NCI-H1105 (cell line): Measurements from ENCODE around the gene SMIM3.
A peak's percentile ranks its signal among the peaks of the same experiment; 100 is the strongest.
"Not testable (repeated sequence)": the region's sequence is repeated elsewhere in the genome, so short reads cannot be mapped to it uniquely, and the experiment has no call there.

Experiments used
- DNase-seq: peaks from one replicate; lab custom pipeline; 2025; lab: John Stamatoyannopoulos, UW

Gene SMIM3

GRCh38 chr5:150765011-150765798 is 13.4 kb upstream of the SMIM3 start:
- DNase-seq: no peak

DNA sequence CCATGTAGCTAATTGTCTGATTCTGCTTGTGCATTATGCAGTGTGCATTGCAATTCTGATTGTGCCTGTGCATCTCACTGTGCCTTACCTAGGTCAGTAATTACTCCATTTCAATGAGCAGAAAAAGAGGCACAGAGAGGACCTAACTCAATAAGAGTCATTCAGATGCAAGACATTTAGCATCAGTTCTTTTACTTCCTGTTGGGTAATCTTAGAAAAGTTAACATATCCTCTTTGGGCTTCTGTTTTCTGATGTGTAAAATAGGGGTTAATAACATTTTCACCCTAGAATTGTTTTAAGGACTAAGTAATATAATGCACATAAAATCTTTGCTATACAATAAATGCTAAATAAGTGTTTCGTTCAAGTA is 12.8 kb upstream of the SMIM3 start:
- DNase-seq: no peak

- no peak for DNase-seq
Observed at GRCh38 chr5:150766251-150766650, 12.3 kb upstream of the SMIM3 start.

DNA sequence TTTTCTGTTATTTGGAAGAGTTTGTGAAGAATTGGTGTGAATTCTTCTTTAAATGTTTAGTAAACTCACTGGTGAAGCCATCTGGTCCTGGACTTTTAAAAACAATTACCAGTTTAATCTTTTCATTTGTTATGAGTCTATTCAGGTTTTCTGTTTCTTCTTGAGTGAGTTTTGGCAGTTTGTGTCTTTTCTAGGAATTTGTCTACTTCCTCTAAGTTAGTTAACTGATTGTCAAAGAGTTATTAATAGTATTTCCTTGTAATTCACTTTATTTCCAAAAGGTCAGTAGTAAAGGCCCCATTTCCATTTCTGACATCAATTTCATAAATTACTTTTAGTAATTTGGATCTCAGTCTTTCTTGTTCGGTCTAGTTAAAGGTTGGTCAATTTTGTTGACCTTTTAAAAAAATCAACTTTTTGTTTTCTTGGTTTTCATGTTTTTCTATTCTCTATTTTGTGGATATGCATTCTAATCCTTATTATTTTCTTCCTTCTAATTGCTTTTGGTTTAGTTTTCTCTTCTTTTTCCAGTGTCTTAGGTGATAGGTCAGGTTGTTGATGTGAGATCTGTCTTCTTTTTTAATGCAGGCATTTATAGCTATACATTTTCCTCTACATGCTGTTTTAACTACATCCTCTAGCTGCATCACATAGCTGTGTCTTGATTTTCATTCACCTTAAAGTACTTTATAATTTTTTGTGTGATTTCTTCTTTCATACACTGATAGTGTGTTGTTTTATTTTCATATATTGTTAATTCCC is 7.3 kb upstream of the SMIM3 start:
- DNase-seq: no peak

DNA sequence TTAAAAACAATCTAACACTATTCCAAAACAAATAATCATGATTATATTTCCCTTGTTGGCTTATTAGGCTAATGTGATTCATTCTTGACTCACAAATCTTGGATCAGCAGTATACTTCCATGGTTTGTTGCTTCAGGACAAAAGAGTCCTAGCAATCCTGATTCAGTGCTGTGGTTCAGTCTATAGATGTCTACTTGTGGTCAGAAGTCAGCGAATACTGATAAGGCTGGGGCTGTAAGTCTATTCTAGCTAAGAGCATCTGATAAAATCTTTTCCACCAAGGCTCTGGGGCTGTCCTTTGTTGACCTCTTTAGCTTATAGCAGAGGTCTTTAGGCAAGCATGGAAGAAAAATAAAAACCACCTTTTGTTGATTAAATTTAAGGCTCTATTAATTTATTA is 4.4 kb upstream of the SMIM3 start:
- DNase-seq: no peak

- no peak for DNase-seq
Observed at GRCh38 chr5:150777685-150778084, 872 bp upstream of the SMIM3 start.

DNA sequence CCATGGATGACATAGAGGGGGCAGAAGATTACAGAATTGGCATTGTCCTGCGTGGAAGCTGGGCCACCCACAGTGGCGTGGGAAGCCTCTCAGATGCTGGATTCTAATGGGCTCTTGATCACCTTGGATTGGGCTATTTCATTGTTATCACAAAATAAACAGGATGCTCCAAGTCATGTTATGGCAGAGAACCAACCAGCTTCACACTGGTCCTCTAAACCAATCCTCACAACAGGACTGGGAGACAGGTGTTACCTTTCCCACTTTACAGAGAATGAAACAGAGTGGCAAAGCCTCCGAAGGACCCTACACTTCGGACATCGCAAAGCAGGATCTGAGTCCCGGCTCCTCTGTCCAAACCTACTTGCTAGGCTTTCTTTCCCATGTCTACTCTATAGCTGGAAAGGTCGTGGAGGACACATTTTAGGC is 455 bp upstream of the SMIM3 start:
- DNase-seq: no peak

DNA sequence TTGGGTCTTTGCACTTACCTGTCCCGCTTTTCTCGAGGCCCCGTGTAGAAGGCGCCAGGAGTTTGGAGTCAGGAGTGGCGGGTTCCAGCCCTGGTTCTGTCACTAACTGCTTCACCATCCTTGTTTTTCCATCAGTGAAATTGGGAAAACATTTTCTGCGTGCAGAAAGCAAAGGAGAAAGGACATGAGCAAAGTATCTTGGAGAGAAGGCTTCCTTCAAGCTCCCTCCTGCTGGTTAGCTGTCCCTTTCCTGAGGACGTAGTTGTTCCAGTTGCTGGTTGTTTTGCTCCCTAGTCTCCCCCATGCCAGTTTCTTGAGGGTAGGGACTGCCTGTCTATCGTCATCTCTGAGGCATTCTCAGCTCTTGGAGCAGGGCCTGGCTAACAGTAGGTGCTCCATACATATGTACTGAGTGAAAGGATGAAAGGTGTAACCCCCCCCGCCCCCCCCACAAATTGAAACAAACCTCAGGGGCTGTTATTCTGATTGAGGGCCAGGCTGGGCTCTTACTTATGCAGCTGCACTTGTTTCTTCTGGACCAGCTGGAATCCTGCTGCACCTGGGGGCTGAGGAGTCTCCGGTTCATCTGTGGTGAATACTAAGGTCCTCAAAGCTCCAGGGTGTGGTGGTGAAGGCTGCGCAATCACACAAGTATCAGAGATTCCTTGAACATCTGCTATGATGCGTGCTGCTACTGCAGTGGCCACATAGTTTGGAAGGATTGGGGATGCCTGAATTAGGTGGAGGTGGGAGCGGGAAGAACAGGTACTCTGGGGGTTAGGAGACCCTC is 1.0 kb downstream of the SMIM3 start:
- DNase-seq: no peak

- no peak for DNase-seq
Observed at GRCh38 chr5:150780187-150780692, 1.7 kb downstream of the SMIM3 start.

GRCh38 chr5:150780816-150781221 is 2.3 kb downstream of the SMIM3 start:
- DNase-seq: no peak

DNA sequence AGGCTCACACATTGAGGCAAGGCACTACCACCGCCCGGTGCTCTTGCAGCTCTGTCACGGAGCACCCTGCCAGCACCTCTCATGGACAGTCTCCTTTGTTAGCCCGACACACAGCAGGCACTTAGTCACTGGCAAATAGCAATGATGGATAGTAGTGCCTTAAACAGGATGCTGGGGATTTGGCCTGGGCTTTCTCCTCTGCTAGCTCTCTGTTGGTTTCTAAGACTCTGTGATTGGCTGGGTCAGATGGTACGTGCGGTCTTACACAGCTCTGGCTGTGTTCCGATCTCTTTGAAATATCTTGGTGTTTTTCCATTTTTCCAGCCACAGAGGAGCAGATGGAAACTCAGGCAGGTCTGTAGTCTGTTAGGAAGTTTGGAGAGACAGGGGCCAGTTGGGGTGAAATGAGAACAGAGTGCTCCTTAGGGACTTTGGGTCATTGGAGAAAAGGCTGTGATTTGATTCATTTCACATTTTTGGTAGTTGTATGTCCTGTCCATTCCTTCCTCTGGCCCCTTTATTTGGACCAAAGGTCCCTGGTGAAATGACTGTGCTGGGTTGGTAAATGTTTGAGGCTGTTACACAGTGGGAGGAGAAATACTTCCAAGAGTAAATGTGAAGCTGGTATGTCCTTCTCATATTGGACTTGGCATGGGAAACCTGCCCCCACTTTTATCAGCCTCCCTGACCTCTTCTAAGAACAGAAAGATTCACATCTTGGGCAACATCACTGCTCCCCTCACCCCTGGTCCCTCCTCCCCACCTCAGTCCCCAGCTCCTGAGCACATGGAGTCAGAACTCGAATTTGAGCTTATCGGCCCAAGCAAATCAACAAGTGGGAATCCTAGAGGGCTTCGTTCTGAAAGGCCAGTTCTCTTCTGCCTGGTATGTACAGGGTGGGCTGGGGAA is 3.4 kb downstream of the SMIM3 start:
- no peak for DNase-seq

DNA sequence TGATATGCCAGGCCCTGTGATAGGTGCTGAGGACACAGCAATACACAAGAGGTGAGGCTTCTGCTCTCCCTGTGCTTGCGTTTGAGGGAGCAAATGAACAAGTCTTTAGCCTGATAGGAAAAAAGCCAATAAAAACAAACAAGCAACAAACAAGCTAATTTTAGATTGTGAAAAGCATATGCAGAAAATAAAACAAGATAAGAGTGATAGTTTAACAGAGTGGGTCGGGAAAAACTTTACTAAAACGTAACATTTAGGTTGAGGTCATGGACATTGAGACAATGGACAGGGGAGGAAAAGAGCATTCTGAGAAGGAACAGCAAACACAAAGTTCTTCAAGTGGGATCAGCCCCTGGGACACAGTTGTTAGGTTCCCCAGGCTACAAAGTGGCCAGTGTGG is 4.3 kb downstream of the SMIM3 start:
- DNase-seq: no peak

- DNase-seq: peak; percentile 80
Observed at GRCh38 chr5:150783422-150783928, 4.9 kb downstream of the SMIM3 start.

GRCh38 chr5:150785950-150786349 is 7.4 kb downstream of the SMIM3 start:
- DNase-seq: no peak

DNA sequence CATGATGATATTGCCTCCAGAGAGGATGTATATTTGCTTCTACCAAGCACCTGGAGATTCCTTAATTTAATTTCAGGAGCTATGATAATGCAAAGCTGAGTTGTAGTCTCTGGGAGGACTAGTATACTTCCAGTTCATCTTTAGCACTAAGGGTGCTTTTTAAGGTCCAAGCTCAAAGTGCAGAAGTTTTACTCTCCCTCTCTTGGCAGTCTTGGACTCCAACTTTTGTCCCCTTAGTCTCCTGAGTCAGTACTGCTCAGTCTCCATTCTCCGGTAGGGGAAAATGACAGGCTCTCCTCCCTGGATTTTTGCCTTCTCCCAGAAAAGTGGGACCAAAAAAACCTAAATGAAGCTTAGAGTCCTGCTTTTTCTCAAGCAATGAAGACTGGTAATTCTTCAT is 8.3 kb downstream of the SMIM3 start:
- no peak for DNase-seq

GRCh38 chr5:150787656-150788055 is 9.1 kb downstream of the SMIM3 start:
- no peak for DNase-seq

DNA sequence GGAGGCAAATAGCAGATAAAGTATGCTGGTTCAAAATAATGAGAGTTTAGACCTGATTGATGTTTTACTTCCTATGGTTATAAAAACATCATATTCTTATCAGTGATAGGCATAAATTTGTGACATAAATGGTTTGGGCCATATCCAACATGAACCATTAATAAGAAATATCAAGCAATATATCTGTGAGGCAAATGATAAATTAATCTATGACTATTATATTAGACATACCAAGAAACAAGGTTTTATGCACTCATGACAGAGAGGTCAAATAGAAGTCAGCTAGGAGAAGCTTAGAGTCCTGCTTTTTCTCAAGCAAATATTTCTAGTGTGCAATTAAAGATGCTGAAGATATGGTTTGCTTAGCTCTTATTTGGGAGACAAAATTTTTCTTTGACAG is 10.4 kb downstream of the SMIM3 start:
- no peak for DNase-seq

- DNase-seq: no peak
Observed at GRCh38 chr5:150789450-150789849, 10.9 kb downstream of the SMIM3 start.

- DNase-seq: no peak
Observed at GRCh38 chr5:150789943-150790611, 11.5 kb downstream of the SMIM3 start.

- no peak for DNase-seq
Observed at GRCh38 chr5:150791536-150791935, 13.0 kb downstream of the SMIM3 start.

GRCh38 chr5:150793423-150793888 is 14.9 kb downstream of the SMIM3 start:
- not testable (repeated sequence) for DNase-seq
